Thymus (tissue), 11 donors: Measurements from ENCODE around the gene COPS4. TPM values are rescaled to one million over a fixed set of nuclear protein-coding genes. Genes with fewer than 3 reads are reported as not detected.
"Not testable (repeated sequence)": the region's sequence is repeated elsewhere in the genome, so short reads cannot be mapped to it uniquely, and the experiment has no call there.

Experiments
- DNase-seq, 9 donors: peaks; one replicate each; pipeline ENCODE4 v3.0.0-alpha.2; 2013; ENCODE audit warnings: low spot score in 9 of 9, low read depth in 6 of 9, missing footprints in 1 of 9
- H3K27ac ChIP-seq, 2 donors: one replicate each; pipeline ENCODE4 v1.5.1; 2013; ENCODE audit warnings: control low read depth in 1 of 2, low read depth in 1 of 2, low read length in 1 of 2, mild to moderate bottlenecking in 1 of 2, moderate library complexity in 1 of 2
- H3K27me3 ChIP-seq, 2 donors: one replicate each; pipeline ENCODE4 v1.5.1; 2013; ENCODE audit warnings: low read length in 1 of 2; ENCODE audit not compliant: control insufficient read depth in 2 of 2, insufficient read depth in 1 of 2
- H3K36me3 ChIP-seq, 2 donors: one replicate each; pipeline ENCODE4 v1.5.1; 2013; ENCODE audit warnings: low read length in 1 of 2, mild to moderate bottlenecking in 1 of 2, moderate library complexity in 1 of 2; ENCODE audit not compliant: control insufficient read depth in 2 of 2, insufficient read depth in 2 of 2
- H3K4me1 ChIP-seq, 2 donors: one replicate each; pipeline ENCODE4 v1.5.1; 2013; ENCODE audit warnings: low read length in 2 of 2; ENCODE audit not compliant: control insufficient read depth in 2 of 2, insufficient read depth in 2 of 2
- H3K4me3 ChIP-seq, 2 donors: one replicate each; pipeline ENCODE4 v1.5.1; 2013; ENCODE audit warnings: low read length in 2 of 2, control low read depth in 1 of 2, mild to moderate bottlenecking in 1 of 2
- H3K9me3 ChIP-seq, 2 donors: one replicate each; pipeline ENCODE4 v1.5.1; 2013; ENCODE audit warnings: low read length in 1 of 2, mild to moderate bottlenecking in 1 of 2; ENCODE audit not compliant: control insufficient read depth in 2 of 2, insufficient read depth in 1 of 2
- WGBS: extraction: QIAGEN DNeasy Blood & Tissue Kit; methylation state at CpG from one replicate; pipeline ENCODE4 v1.1.7; 2013; 5-methylcytosine and 5-hydroxymethylcytosine counted together
- polyA plus RNA-seq: library from polyadenylated mRNA; stranded (reverse); fragments of 200-250 nt; gene quantifications from one replicate; pipeline ENCODE4 v1.2.3, GENCODE V29; 2013
- total RNA-seq: library from RNA; stranded (reverse); fragments of 120-200 nt; gene quantifications from one replicate; pipeline ENCODE4 v1.2.4, GENCODE V29; 2013
- donor health status: healthy.

Gene COPS4
- total and polyA plus RNA-seq, 2 donors = 43.6 to 61.4 TPM

DNA sequence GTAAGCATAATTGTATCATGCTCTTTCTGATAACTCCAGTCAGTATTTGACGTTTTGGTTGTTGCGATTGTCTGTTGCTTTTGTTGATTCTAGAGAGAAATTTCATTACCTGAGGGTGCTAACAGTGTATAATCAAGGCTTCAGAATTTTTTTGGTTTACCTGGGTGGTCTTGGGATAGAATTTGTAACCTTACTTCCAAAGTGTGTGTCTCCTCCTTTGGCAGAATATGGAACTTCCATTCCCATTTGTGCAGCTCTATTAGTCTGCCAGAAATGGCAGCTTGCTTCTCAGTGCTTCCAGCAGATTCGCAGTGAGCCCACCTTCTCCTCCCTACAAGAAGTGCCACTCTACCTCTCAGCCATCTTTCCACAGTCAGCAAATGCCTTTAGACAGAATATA lies 5.3 kb downstream of the COPS4 start:
- Histone ChIP-seq H3K9me3 (no peaks in the 10 kb centered on the region), H3K36me3 (peaks cover 3 to 4% of the 10 kb centered on the region in 2 donors), H3K4me3 (no peak overlapping the region), H3K27me3 (no peaks in the 10 kb centered on the region), H3K27ac (no peak overlapping the region), H3K4me1 (peaks cover 12 to 15% of the 10 kb centered on the region in 2 donors)
- no peak for DNase-seq
- WGBS = 97% methylated on average over 3 of the region's 3 CpGs

- not testable (repeated sequence) for H3K27me3 ChIP-seq, H3K4me1 ChIP-seq, H3K9me3 ChIP-seq, H3K36me3 ChIP-seq, H3K4me3 ChIP-seq, H3K27ac ChIP-seq, DNase-seq
- whole genome bisulfite sequencing = 98% methylated on average over 2 of the region's 2 CpGs
These were observed 8.2 kb downstream of the COPS4 start for GRCh38 chr4:83043157-83043556.

DNA sequence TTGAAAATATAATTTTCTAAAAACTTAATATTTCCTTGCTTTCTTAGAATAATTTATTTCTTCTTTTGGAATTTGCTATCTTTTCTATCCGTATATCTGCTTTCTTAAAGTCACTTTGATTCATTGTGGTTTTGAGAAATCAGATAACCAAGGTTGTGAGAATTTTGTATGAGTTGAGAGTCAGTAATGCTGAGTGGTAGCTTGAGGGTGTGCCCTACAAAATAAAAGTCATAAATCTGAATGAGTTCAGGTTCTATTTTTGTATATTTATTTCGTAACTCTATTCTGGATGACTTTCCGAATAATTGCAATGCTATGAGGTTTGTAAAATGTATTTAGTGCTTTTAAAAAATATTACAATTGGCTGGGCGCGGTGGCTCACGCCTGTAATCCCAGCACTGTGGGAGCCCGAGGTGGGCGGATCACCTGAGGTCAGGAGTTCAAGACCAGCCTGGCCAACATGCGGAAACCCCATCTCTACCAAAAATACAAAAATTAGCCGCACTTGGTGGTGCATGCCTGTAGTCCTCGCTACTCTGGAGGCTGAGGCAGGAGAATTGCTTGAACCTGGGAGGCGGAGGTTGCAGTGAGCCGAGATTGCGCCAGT lies 8.9 kb downstream of the COPS4 start:
- peaks cover 0 to 2% of the 10 kb centered on the region in 2 donors for H3K4me1 ChIP-seq
- H3K9me3 ChIP-seq = no peaks in the 10 kb centered on the region
- no peaks in the 10 kb centered on the region for H3K27me3 ChIP-seq
- 92% methylated on average over 14 of the region's 14 CpGs for WGBS
- H3K27ac ChIP-seq = no peak overlapping the region
- H3K4me3 ChIP-seq = no peak overlapping the region
- H3K36me3 ChIP-seq = peaks cover 3 to 6% of the 10 kb centered on the region in 2 donors
- peak in 1 of 9 donors; percentile 23 for DNase-seq

DNA sequence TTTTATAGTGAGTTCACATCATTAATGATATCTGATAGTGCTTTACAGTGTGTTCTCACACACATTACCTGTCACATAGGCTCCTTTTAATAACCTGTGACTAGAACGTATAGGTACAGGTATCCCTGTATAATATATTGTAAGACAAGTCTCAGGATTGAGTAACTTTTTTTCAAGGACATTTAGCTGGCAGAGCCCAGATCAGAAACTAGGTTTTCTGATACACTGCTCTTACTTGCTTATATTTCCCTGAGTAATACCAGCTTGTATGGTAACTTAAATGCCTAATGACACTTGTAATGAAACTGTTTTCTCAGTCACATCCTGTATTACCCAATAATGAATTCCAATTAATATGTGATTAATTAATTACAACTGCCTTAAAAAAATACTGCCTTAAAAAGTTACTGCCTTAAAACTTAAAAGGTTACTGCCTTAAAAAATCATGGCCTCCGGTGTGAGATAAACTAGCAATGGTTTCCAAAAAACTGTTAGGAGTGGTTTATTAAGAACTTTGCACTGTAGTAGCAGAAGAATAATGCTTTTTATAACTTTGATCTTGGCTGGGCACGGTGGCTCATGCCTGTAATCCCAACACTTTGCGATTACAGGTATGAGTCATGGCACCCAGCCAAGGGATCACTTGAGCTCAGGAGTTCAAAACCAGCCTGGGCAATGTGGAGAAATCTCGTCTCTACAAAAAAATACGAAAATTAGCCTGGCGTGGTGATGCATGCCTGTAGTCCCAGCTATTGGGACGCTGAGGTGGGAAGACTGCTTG lies 11.9 kb downstream of the COPS4 start:
- no peak overlapping the region for H3K4me3 ChIP-seq
- 99% methylated on average over 8 of the region's 8 CpGs for WGBS
- peaks cover 16 to 20% of the 10 kb centered on the region in 2 donors for H3K36me3 ChIP-seq
- H3K27me3 ChIP-seq = no peaks in the 10 kb centered on the region
- H3K4me1 ChIP-seq = no peaks in the 10 kb centered on the region
- no peak for DNase-seq
- H3K9me3 ChIP-seq = no peaks in the 10 kb centered on the region
- H3K27ac ChIP-seq = no peak overlapping the region

DNA sequence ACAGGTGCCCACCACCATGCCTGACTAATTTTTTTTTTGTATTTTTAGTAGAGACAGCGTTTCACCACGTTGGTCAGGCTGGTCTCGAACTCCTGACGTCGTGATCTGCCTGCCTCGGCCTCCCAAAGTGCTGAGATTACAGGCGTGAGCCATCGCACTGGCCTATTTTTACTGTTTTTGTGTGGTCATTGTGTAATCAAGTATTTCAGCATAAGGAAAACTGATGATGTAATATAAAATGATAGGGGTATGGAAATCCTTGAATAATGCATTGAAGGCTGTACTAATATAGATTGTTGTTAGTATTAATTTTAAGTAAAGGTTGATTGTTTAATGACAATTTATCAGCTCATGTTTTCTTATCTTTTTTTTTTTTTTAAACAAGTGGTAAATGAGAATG lies 13.8 kb downstream of the COPS4 start:
- not testable (repeated sequence) for H3K27me3 ChIP-seq, H3K27ac ChIP-seq
- 98% methylated on average over 8 of the region's 8 CpGs for WGBS

DNA sequence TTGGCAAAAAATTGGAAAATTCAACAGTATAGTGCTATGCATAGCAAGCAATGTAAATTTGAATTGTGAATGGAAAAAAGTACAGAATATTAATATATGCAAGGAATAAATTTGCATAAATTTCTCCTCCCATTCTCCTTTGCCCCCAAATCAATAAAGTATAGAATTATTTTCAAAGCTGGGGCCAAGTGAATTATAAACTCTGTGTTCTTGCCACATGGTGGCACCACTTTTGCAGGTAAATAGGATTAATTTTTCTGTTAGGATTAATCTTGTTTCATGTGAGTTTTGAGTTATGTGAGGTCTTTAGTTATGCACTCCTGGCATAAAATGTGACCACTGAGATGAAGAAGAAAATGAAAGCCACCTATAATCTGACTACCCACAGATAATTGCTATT lies 19.9 kb downstream of the COPS4 start:
- Histone ChIP-seq H3K36me3 (peaks cover 31 to 42% of the 10 kb centered on the region in 2 donors), H3K4me1 (no peaks in the 10 kb centered on the region), H3K9me3 (no peaks in the 10 kb centered on the region), H3K27ac (no peak overlapping the region), H3K27me3 (no peaks in the 10 kb centered on the region), H3K4me3 (no peak overlapping the region)
- peak in 2 of 9 donors; percentile 6 to 19 for DNase-seq

More for the DNA sequence above, 13.8 kb downstream of the COPS4 start:
- DNase-seq, H3K9me3 ChIP-seq, H3K4me3 ChIP-seq, H3K4me1 ChIP-seq: not testable (repeated sequence)
- H3K36me3 ChIP-seq = peaks cover 31 to 35% of the 10 kb centered on the region in 2 donors

GRCh38 chr4:83062739-83063138 lies 27.8 kb downstream of the COPS4 start:
- Histone ChIP-seq H3K36me3 (peaks cover 26 to 52% of the 10 kb centered on the region in 2 donors), H3K9me3 (no peaks in the 10 kb centered on the region), H3K4me3 (no peak overlapping the region), H3K4me1 (no peaks in the 10 kb centered on the region), H3K27me3 (no peaks in the 10 kb centered on the region), H3K27ac (no peak overlapping the region)
- 97% methylated on average over 4 of the region's 4 CpGs for WGBS
- no peak for DNase-seq

DNA sequence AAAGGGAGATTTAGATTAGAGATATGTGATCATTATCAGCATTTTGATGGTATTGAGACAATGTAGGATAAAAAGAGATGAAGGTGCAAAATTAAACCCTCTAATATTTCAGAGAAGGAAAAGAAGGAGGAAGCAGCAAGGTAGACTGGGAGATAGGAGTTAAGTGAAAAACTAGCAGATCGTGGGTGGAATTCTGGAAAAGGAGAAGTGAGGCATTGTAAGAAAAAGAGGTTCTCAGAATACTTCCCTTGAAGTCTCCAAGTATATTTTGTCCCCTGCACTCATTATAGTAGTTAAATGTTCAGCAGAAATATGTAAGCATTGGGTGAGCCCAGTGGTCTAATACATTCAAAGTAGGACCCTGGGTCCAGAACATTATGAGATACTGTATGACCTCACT lies 30.3 kb downstream of the COPS4 start:
- H3K27me3 ChIP-seq = no peaks in the 10 kb centered on the region
- no peak overlapping the region for H3K27ac ChIP-seq
- no peaks in the 10 kb centered on the region for H3K9me3 ChIP-seq
- peaks cover 26 to 72% of the 10 kb centered on the region in 2 donors for H3K36me3 ChIP-seq
- DNase-seq = no peak
- no peak overlapping the region for H3K4me3 ChIP-seq
- H3K4me1 ChIP-seq = no peaks in the 10 kb centered on the region
- WGBS = 90% methylated on average over 1 of the region's 1 CpG

DNA sequence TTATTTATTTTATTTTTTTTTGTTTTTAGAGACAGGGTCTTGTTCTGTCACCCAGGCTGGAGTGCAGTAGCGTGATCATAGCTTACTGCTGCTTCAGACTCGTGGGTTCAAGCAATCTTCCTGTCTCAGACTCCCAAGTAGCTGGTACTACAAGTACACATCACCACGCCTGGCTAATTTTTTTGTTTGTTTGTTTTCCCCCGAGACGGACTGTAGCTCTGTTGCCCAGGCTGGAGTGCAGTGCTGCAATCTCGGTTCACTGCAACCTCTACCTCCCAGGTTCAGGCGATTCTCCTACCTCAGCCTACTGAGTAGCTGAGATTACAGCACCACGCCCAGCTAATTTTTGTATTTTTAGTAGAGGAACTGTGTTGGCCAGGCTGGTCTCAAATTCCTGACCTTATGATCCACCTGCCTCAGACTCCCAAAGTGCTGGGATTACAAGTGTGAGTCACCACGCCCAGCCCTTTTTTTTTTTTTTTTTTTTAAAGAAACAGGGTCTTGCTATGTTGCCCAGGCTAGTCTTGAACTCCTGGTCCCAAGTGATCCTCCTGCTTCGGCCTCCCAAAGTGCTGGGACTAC lies 32.2 kb downstream of the COPS4 start:
- DNase-seq = no peak
- Histone ChIP-seq H3K36me3 (peaks cover 27 to 71% of the 10 kb centered on the region in 2 donors), H3K4me1 (no peaks in the 10 kb centered on the region), H3K27ac (no peak overlapping the region), H3K27me3 (no peaks in the 10 kb centered on the region), H3K4me3 (no peak overlapping the region), H3K9me3 (no peaks in the 10 kb centered on the region)
- 97% methylated on average over 10 of the region's 10 CpGs for WGBS
